IMR-90 (cell line): ENCODE results near the gene ANKRD16.

Experiments
- TF ChIP-seq, protein P1 (sequence below): conservative IDR thresholded peaks from 2 replicates; pipeline ENCODE4 v1.5.1; 2012; ENCODE audit warnings: mild to moderate bottlenecking, low read depth, low read length, improper control_type of control experiment
- TF ChIP-seq, protein P2 (sequence below): fragments of 150-350 bp; IDR thresholded peaks from 2 replicates; pipeline ENCODE4 v1.6.1; 2017; ENCODE audit warnings: mild to moderate bottlenecking, antibody characterized with exemption, low read length, low read depth

DNA sequence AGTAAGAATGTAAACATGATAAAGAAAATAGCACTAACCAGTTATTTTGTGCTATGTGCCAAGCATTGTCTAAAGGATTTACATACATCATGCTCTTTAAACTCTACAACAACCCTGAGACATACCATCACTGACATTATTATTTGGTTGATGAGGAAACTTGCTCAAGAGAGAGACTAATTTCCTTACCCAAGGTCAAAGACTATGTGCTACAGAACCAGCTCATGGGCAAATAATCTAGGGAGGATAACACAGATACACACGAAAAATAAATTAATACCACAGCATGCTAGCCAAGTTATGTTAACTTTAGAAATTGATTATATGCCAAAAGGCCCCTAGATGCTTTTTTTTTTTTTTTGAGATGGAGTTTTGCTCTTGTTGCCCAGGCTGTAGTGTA lies 2.7 kb downstream of the ANKRD16 start:
- TF ChIP-seq, protein P1, sequence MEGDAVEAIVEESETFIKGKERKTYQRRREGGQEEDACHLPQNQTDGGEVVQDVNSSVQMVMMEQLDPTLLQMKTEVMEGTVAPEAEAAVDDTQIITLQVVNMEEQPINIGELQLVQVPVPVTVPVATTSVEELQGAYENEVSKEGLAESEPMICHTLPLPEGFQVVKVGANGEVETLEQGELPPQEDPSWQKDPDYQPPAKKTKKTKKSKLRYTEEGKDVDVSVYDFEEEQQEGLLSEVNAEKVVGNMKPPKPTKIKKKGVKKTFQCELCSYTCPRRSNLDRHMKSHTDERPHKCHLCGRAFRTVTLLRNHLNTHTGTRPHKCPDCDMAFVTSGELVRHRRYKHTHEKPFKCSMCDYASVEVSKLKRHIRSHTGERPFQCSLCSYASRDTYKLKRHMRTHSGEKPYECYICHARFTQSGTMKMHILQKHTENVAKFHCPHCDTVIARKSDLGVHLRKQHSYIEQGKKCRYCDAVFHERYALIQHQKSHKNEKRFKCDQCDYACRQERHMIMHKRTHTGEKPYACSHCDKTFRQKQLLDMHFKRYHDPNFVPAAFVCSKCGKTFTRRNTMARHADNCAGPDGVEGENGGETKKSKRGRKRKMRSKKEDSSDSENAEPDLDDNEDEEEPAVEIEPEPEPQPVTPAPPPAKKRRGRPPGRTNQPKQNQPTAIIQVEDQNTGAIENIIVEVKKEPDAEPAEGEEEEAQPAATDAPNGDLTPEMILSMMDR = no peak
- TF ChIP-seq, protein P2, sequence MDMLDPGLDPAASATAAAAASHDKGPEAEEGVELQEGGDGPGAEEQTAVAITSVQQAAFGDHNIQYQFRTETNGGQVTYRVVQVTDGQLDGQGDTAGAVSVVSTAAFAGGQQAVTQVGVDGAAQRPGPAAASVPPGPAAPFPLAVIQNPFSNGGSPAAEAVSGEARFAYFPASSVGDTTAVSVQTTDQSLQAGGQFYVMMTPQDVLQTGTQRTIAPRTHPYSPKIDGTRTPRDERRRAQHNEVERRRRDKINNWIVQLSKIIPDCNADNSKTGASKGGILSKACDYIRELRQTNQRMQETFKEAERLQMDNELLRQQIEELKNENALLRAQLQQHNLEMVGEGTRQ = no peak
